Measurements from ENCODE around the gene PDE1C.

PDE1C gene

GRCh38 chr7:31751726-31752125 lies 318.5 kb downstream of the PDE1C start:
- H3K36me3 ChIP-seq (replicated peaks; ENCODE audit: low read depth, low read length), result no peaks in the 10 kb centered on the region
- H2AFZ ChIP-seq (ENCODE audit: low read depth, low read length), result no peak overlapping the region
- H3K4me3 ChIP-seq (ENCODE audit: low read length), result no peak overlapping the region
- no peaks in the 10 kb centered on the region for H3K27me3 ChIP-seq (ENCODE audit: low read depth, low read length)
- no peak overlapping the region for H3K27ac ChIP-seq (ENCODE audit: low read length)
- H3K4me2 ChIP-seq (ENCODE audit: low read length), result no peak overlapping the region
- H3K79me2 ChIP-seq (ENCODE audit: low read length), result no peaks in the 10 kb centered on the region
- H4K20me1 ChIP-seq (ENCODE audit: insufficient read depth, low read length), result no peaks in the 10 kb centered on the region
- no peaks in the 10 kb centered on the region for H3K4me1 ChIP-seq (ENCODE audit: low read length)
- TF ChIP-seq EZH2phosphoT487 (IDR thresholded peaks at IDR 0.05; ENCODE audit: low read depth), result no peak
- no peak for TF ChIP-seq CTCF (IDR thresholded peaks at IDR 0.05; ENCODE audit: low read depth, low read length)
- no peak overlapping the region for H3K9ac ChIP-seq (ENCODE audit: low read length)
- no peaks in the 10 kb centered on the region for H3K9me3 ChIP-seq (ENCODE audit: insufficient read depth, low read length)

GRCh38 chr7:31748084-31748483 lies 322.1 kb downstream of the PDE1C start:
- no peaks in the 10 kb centered on the region for H3K4me1 ChIP-seq (ENCODE audit: low read length)
- H3K4me3 ChIP-seq (ENCODE audit: low read length), result no peak overlapping the region

GRCh38 chr7:31747553-31747952 lies 322.7 kb downstream of the PDE1C start:
- Histone ChIP-seq H3K4me3 (ENCODE audit: low read length) (no peak overlapping the region), H4K20me1 (ENCODE audit: insufficient read depth, low read length) (no peaks in the 10 kb centered on the region), H3K27ac (ENCODE audit: low read length) (no peak overlapping the region), H2AFZ (ENCODE audit: low read depth, low read length) (no peak overlapping the region), H3K4me2 (ENCODE audit: low read length) (no peak overlapping the region), H3K79me2 (ENCODE audit: low read length) (no peaks in the 10 kb centered on the region), H3K9ac (ENCODE audit: low read length) (no peak overlapping the region), H3K4me1 (ENCODE audit: low read length) (no peaks in the 10 kb centered on the region), H3K27me3 (ENCODE audit: low read depth, low read length) (no peaks in the 10 kb centered on the region; the same call in 1 of the 2 replicates), H3K36me3 (replicated peaks; ENCODE audit: low read depth, low read length) (no peaks in the 10 kb centered on the region), H3K9me3 (ENCODE audit: insufficient read depth, low read length) (no peaks in the 10 kb centered on the region)
- TF ChIP-seq CTCF (IDR thresholded peaks at IDR 0.05; ENCODE audit: low read depth, low read length), result no peak
- no peak for TF ChIP-seq EZH2phosphoT487 (IDR thresholded peaks at IDR 0.05; ENCODE audit: low read depth)

More at GRCh38 chr7:31748084-31748483, 322.1 kb downstream of the PDE1C start:
- Histone ChIP-seq H3K27ac (ENCODE audit: low read length) (no peak overlapping the region), H3K79me2 (ENCODE audit: low read length) (no peaks in the 10 kb centered on the region), H3K4me2 (ENCODE audit: low read length) (no peak overlapping the region), H3K9me3 (ENCODE audit: insufficient read depth, low read length) (no peaks in the 10 kb centered on the region), H3K36me3 (replicated peaks; ENCODE audit: low read depth, low read length) (no peaks in the 10 kb centered on the region), H4K20me1 (ENCODE audit: insufficient read depth, low read length) (no peaks in the 10 kb centered on the region), H2AFZ (ENCODE audit: low read depth, low read length) (no peak overlapping the region), H3K27me3 (ENCODE audit: low read depth, low read length) (no peaks in the 10 kb centered on the region; the same call in 1 of the 2 replicates), H3K9ac (ENCODE audit: low read length) (no peak overlapping the region)
- TF ChIP-seq CTCF (IDR thresholded peaks at IDR 0.05; ENCODE audit: low read depth, low read length) (no peak), EZH2phosphoT487 (IDR thresholded peaks at IDR 0.05; ENCODE audit: low read depth) (no peak)

- no peaks in the 10 kb centered on the region for H3K4me1 ChIP-seq (ENCODE audit: low read length)
- peaks cover 10% of the 10 kb centered on the region for H3K27me3 ChIP-seq (ENCODE audit: low read depth, low read length)
- H3K36me3 ChIP-seq (replicated peaks; ENCODE audit: low read depth, low read length), result no peaks in the 10 kb centered on the region
- no peak overlapping the region for H2AFZ ChIP-seq (ENCODE audit: low read depth, low read length)
- H3K79me2 ChIP-seq (ENCODE audit: low read length), result no peaks in the 10 kb centered on the region
- H3K9me3 ChIP-seq (ENCODE audit: insufficient read depth, low read length), result no peaks in the 10 kb centered on the region
- no peaks in the 10 kb centered on the region for H4K20me1 ChIP-seq (ENCODE audit: insufficient read depth, low read length)
- H3K4me2 ChIP-seq (ENCODE audit: low read length), result no peak overlapping the region
- H3K27ac ChIP-seq (ENCODE audit: low read length), result no peak overlapping the region
- no peak overlapping the region for H3K9ac ChIP-seq (ENCODE audit: low read length)
- TF ChIP-seq EZH2phosphoT487 (IDR thresholded peaks at IDR 0.05; ENCODE audit: low read depth) (no peak), CTCF (IDR thresholded peaks at IDR 0.05; ENCODE audit: low read depth, low read length) (peak; percentile 76)
- no peak overlapping the region for H3K4me3 ChIP-seq (ENCODE audit: low read length)
These were observed 325.8 kb downstream of the PDE1C start for GRCh38 chr7:31744294-31744874.

Data from OCI-LY3 (cell line).